Measurements from ENCODE around the gene C15orf62.
A peak's percentile ranks its signal among the peaks of the same experiment; 100 is the strongest.

Gene C15orf62

DNA sequence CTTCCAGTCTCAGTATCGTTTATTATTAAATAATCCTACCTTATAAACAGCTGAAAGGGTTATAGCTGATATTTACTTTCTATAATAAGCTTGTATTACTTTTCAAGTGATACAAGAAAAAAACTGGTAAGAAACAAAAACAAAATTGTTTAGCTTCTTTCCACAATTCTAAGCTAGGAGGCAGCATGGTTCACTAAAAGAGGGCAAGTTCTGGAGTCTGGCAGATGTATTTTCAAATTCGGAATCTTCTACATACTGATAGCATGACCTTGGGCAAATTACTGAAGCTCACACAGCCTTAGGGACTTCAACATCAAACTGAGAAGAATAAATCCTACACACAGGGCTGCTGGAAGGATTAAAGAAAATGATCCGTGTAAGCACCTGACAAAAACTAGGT, 15.4 kb downstream of the C15orf62 start:
- ATAC-seq = no peak

DNA sequence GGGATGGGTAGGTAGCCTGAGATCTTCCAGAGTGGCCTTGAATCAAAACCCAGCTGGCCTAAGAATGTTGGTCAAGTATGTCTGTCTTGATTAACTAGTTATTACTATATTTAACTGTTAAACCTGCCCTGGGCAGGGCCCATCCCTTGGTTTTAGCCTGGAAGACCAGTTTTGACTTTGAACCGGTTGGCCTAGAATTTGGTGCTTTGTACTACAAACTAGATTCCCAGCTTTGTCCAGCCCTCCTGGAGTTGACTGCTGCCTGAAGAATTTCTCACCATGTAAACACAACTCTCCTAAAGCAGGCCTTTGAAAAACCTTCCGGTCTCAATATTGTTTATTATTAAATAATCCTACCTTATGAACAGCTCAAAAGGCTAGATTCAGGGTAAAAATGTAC, 16.0 kb downstream of the C15orf62 start:
- no peak for ATAC-seq

DNA sequence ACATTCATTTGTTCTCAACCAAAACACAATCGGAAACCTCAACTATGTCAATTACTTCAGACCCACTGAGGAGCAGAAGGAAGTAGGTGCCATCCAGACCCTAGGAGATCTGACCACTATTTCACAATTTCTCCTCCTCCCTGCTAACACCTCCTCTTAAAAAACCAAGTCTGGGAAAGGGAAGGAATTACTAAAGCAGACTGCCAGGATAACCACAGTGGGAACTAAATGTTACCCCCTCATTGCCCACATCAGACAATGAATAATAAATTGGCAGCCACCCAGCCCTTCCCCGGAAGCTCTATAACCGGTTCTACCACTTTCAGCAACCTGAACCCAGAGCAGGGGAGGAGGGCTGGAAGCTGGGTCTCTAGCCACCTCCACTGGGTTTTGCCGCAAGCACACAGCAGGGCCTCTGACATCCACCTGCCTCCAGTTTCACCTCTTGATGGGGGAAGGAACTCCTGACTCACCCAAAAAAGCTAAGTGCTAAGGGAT, 17.6 kb downstream of the C15orf62 start:
- peak; percentile 85 to 86 for ATAC-seq

DNA sequence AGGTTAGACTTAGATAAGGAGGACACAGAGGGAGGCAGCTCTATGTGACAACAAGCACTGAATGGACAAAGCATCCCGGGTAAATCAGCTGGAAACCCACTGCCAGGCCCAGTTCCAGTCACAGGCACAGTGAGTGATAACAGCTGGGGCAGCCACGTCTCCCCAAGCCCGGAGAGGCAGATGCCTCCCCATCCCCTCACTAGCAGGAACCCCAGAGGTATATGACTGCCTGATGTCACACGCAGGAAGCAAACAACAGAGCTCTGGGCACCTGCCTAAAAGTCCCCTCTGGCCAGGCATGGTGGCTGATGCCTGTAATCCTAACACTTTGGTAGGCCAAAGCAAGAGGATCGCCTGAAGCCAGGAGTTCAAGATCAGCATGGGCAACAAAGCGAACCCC, 18.2 kb downstream of the C15orf62 start:
- ATAC-seq = peak in 1 of 2 donors; percentile 13

DNA sequence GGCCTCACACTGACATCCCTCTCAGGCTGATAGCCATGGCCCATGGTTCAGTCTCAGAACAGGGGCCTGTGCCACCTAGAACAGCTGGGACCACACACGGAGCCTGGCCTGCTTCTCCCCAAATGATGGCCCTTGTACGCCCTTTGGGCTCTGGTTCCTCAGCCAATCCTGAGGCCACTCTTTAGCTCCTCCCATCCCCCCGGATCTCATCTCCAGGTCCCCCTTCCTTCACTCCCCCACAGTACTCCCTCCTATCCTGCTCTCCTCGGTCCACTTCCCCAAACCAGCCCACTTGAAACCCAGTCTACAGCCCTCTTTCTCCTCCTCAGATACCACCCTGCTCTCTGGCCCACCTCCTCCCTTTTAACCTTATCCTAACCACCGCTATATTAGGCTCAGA, 19.3 kb downstream of the C15orf62 start:
- no peak for ATAC-seq

DNA sequence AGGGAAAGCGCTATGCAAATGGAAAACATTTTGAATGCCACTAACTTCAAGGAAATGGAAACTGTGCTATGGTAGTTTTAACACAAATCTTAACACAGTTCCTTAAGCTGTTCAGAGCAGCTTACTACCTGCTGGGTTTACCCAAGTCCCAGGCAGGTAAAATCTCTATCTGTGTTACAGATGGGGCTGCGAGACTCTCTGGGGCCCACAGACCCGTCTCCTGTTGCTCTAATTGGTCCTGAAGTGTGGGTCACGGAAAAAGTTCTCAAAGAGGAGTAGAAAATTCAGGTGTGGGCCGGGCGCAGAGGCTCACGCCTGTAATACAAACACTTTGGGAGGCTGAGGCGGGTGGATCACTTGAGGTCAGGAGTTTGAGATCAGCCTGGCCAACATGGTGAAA, 20.2 kb downstream of the C15orf62 start:
- no peak for ATAC-seq

DNA sequence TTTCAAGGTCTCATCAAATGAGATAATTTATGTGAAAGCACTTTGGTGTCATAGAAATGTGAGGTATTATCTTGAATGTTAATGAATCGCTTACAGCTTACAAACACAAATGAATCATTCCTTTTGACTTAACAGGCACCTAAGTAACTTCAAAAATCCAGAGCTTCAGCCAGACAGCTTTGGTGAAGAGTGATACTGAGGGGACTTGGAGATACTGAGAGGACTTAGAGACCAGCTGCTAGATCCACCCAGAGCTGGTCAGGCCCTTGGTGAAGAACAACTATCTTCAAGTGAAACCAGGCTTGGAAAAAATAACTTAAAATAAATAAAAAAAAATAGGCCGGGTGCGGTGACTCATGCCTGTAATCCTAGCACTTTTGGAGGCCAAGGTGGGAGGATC, 20.9 kb downstream of the C15orf62 start:
- ATAC-seq = no peak

DNA sequence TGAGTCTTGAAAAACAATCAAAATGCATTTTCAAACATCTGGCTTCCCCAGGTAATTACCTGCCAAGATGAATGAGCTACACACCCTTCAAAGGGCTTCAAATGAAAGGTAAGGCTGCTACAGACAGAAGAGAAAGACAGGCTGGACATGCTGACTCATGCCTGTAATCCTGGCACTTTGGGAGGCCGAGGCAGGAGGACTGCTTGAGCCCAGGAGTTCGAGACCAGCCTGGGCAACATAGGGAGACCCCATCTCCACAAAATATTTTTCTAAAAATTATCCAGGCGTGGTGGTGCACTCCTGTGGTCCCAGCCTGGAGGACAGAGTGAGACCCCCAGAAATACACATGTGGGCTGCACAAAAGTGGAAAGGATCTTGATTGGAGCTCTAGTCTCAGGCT, 22.6 kb downstream of the C15orf62 start:
- no peak for ATAC-seq

DNA sequence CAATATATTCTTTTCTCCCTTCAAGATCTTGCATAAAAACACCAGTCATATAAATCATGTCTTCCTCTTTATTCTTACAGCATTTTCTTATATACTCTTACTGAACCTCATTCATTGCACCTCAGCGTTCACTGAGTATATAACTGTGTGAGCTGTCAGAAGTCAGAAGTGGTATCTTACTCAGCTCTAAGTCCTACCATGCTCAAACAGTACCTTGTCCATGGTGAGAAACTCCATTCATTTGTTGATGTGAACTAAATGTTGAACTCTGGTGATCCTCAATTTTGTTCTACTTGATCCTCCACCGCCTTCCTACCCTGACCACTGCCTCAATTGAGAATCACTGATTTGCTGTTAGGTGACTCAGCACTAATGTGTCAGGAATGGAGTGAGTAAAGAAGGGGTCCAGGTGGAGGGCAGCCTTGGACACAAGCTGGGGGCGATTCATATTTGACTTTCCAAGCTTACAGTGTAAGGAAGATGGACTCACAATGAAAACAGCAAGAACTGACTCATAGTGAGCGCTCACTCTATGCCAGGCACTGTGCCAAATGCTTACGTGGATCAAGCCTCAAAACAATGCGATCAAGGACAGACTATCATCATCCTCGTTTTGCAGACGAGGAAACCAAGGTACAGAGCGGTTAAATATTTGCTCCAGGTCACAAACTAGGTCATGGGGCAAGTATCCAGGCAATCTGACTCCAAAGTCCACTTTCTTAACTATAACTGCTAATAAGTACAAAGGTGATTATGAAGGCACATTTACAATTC, 23.6 kb downstream of the C15orf62 start:
- ATAC-seq = peak; percentile 47 to 51

DNA sequence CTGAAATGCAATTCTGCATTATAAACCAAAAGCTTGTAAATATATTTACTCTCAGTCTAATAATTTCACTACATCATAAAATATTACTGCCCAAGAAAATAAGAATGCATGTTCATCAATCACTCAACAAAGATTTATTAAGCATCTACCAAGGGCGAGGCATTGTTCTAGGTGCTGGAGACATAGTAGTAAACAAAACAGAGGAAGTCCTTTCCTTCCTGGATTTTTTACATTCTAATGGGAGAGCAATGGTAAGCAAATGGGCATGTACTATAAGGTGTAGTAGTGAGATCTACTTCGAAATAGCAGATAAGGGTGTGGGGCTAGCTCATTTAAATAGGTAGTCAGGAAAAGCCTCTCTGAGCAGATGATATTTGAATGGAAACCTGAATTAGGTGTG, 26.3 kb downstream of the C15orf62 start:
- ATAC-seq = no peak

DNA sequence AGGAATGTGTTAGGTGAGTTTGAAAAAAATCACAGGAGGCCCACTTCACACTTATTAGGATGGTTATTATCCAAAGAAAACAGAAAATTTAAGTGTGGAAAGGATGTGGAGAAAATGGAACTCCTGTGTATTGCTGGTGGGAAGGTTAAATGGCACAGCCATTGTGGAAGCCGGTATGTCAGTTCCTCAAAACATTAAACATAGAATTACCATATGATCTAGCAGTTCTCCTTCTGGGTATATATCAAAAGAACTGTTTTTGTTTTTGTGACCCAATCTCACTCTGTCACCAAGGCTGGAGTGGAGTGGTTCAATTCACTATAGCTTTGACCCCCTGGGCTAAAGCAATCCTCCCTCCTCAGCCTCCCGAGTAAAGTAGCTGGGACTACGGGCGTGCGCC, 26.7 kb downstream of the C15orf62 start:
- no peak for ATAC-seq

DNA sequence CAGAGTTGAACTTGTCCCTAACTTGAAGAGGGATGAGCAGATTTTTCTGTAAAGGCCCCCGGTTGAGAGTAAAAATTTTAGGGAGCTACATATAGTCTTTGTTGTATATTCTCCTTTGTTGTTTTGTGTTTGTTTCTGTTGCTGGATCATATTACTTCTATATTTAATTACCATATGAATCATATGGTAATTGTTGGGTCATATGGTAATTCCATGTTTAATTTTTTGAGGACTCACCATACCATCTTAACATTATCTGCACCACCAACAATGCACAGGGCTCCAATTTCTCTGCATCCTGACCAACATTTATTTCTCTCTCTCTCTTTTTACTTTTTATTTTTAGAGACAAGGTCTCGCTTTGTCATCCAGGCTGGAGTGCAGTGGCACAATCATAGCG, 29.7 kb downstream of the C15orf62 start:
- no peak for ATAC-seq

DNA sequence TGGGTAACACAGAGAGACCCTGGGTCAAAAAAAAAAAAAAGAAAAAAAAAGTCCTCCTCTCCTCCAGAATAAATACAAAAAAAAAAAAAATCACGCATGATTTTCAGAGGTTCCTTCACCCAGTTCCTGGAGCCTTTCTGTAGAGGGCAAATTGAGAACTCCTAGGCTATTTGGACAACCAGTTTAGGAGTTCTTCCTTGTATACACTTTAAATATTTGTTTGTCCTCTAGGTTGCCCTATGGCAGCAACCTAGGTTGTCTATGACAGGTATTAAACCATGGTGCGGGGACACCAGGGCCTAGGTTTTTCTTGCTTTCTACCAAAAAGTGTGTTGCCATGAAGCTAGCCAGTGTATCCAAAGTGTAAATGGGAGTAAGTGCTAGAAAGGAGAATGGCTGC, 33.3 kb downstream of the C15orf62 start:
- ATAC-seq = no peak

DNA sequence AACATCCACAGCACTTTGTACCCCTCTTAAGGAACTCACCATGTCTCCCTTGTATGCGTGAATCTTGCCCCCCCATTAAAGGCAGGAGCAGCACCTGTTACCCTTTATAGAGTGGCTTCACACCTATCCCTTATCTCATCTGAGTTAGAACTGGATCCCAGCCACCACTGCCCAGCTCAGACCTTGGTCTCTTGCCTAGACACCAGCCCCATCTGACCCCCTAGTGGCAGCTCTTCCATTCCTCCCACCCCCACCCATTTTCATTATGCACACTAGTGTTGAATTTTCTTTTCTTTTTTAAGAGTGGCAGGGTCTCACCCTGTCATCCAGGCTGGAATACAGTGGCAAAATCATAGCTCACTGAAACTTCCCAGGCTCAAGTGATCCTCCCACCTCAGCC, 33.9 kb downstream of the C15orf62 start:
- ATAC-seq = no peak

DNA sequence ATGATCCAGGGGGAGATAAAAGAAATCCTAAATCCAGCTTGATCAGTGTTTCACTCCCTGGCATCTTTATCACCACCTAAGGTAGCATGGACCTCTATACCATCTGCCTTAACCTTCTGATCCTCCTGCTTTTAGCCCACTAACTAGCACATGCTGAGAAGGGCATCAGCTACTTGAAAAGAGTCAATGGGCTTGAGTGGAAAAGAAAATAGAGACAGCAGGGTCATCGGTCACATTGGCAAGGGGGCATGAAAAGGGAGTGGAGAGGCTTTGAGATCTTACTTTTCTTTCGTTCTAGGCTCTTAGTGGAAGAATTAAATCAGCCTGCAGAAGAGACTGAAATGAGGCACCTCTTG, 36.9 kb downstream of the C15orf62 start:
- ATAC-seq = peak in 1 of 2 donors; percentile 0

DNA sequence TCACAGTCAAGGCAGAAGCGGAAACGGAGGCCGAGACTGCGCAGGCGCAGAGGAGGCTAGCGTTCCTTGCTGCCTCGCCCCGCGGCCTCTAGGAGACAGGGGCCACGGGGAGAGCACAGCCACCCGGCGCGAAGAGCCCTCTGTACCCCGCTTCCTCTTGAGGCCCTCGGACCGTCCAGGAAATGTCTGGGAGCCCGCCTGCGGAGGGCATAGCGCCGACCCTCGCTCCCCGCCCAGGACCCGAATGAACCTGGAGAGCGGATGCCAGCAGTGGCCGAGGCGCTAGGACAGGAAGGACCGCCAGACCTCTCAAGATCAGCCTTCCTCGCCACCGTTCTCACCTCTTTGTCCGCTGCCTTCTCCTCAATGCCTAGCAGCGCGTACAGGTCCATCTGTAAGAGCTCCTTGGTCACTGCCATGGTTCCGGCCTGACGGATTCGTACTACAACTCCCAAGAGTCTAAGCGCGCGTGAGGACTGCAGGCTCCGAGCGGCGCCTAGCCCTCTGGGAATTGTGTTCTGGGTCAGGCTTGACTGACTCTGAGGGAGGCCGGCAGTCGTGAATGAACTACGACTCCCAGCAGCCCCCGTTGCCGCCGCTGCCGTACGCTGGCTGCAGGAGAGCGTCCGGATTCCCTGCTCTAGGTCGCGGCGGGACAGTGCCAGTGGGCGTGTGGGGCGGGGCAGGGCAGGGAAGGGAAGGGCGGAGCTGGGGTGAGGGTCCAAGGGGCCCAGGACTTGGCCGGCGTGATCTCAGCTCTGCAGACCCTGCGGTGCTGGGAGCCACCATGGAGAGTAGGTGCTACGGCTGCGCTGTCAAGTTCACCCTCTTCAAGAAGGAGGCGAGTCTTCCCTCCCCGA, 37.5 kb downstream of the C15orf62 start, which contains the start of the genes DNAJC17 and ZFYVE19:
Gene DNAJC17, minus strand, starts transcription at position 446 of the 860 bp plus-strand sequence. Its CDS starts 27 bp downstream, at position 419.
Gene ZFYVE19, plus strand, starts transcription at position 62 of the 860 bp plus-strand sequence. Its CDS starts 501 bp downstream, at position 563.
- ATAC-seq = peak; percentile 97 to 98

DNA sequence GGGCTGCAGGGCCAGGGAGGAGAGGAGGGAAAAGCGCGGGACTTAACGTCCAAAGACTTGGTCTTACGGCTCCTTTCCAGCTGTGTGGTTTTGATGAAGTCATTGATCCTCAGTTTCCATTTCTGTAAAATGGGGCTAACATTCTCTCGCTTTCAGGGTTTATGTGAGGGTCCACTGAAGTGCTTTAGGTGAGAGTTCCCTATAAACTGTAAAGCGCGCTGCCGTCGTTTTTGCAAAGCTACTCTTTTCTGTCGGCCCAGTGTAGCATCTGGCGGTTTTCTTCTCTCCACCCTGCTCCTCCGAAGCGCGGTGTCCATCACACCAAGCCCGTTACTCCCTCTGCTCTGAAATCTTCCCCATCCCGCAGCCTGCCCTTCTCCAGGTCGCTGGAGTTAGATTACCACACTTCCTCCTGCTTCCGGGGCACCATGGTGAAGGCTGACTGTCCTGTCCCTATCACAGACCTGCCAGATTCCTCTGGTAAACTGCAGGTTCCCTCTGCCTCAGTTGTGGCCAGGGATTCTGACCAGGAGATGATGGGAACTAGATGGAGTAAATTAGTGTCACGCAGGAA, 38.2 kb downstream of the C15orf62 start:
- ATAC-seq = no peak

DNA sequence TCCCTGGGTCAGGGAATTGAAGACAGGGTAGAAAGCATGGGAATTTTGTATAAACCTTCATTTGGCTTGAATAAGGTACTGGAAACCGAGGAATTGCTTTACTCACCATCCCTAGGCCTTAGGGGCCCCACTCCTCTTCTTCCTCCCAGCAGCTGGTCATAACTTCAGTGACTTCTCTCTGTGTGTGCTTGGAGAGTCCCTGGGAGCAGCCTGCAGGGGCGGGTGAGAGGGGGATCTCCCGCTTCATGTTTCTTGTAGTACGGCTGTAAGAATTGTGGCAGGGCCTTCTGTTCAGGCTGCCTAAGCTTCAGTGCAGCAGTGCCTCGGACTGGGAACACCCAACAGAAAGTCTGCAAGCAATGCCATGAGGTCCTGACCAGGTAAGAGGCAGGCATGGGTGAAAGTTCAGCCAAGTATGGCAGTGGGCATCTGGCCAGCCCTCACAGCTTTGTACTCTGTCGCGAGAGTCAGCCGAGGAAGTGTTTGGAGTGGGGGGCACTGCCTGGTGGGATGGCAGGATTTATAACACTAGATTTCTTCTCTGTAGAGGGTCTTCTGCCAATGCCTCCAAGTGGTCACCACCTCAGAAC, 39.2 kb downstream of the C15orf62 start:
- ATAC-seq = no peak

DNA sequence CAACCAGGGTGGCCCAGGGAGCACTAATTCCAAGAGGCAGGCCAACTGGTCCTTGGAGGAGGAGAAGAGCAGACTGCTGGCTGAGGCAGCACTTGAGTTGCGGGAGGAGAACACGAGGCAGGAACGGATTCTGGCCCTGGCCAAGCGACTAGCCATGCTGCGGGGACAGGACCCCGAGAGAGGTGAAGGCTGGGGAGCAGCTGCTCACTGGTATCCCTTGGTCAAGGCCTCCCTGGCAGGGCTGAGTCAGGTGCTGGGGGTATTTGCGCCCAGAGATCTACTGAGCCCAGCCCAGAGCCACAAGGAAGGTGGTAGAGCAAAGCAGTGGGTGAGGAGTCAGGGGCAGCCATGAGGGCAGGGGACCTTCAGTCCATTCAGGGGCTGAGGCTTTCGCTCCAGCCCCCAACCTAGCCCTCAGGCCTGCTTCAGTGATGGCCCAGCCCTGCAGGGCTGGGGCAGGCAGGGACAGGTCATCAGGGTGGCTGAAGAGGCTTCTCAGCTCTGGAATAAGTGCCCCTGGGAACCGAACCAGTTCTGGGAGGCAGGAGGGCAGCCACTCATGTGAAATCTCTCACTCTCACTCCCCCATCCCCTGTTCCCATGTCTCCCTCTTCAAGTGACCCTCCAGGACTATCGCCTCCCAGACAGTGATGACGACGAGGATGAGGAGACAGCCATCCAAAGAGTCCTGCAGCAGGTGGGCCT, 43.1 kb downstream of the C15orf62 start:
- ATAC-seq = no peak

DNA sequence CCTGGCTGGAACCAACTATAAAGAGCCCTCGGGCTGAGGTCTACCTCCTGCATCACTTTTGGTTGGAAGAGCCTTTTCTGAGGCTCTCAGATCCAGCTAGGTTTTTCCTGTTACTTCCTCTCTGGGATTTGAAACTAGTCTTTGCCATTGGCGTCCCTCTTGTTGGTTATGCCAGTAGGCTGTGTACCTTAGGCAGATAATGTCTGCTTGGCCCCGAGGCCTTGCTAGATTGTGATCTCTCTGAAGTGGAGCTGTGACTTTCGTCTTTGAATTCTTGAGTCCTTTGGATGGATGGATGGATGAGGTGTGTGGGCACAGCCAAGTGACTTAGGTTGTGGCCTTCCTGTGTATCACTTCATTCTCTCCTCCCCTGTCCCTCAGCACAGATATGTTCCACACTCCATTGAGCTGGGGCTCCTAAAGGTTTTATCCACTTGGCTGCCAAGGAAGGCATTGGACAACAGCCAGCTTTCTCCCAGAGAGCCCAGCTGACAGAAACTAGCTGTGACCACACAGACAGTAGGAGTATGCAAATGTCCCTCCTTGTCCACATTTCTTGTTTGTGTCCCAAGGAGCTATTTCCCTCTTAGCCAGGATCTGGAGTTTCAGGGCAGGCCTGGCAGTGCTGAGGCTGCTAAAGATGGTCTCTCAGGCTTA, 45.4 kb downstream of the C15orf62 start:
- ATAC-seq = no peak

DNA sequence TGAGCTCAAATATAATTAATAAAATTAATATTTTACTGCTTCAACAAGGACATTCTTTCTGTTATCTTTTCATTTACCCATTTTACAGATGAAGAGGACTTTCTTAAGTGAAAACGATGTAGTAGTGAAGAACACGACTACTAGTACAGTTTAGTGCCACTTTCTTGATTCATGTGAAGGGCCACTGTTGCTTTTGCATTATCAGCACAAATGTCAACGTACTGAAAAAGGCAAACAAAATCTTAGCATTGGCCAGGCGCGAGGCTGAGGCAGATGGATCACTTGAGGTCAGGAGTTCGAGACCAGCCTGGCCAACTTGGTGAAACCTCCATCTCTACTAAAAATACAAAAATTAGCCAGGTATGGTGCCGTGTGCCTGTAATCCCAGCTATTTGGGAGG, 49.3 kb downstream of the C15orf62 start:
- no peak for ATAC-seq

DNA sequence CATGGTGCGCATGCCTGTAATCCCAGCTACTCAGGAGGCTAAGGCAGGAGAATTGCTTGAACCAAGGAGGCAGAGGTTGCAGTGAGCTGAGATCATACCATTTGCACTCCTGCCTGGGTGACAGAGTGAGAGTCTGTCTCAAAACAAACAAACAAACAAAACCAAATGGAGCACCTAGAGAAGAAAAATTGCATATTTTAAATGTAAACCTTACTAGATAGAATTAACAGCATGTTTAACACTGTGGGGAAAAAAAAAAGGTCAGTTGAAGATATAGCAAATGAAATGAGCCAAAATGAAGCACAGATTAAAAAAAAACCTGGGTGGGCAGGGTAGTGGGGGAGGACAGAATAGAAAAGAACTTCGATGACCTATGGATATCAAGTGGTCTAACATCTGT, 51.4 kb downstream of the C15orf62 start:
- no peak for ATAC-seq
